22Rv1 (cell line): ENCODE measurements around the gene ATXN1.

ENCODE experiments used
- CTCF ChIP-seq: fragments of 450-650 bp; IDR thresholded peaks from 2 replicates; pipeline ENCODE4 v1.5.1; 2017; ENCODE audit warnings: mild to moderate bottlenecking
- ZFX ChIP-seq: fragments of 450-650 bp; IDR thresholded peaks from 2 replicates; pipeline ENCODE4 v1.6.1; 2017; ENCODE audit warnings: antibody characterized with exemption, borderline replicate concordance

- TF ChIP-seq CTCF (no peak), ZFX (no peak)
Observed at GRCh38 chr6:16689788-16690607, 71.3 kb downstream of the ATXN1 start.
